Stimulated activated CD4-positive, alpha-beta T cell treated with anti-CD3 and anti-CD28 coated beads, TNF-alpha, amount 100 ng/mL, for 48 hours (primary cell): ENCODE measurements around the gene P3H2.
"Not testable (repeated sequence)": the region's sequence is repeated elsewhere in the genome, so short reads cannot be mapped to it uniquely, and the experiment has no call there.

Source experiments
- DNase-seq, 3 donors: peaks; one replicate each; pipeline ENCODE4 v3.0.0-alpha.2; 2020; ENCODE audit warnings: low read depth in 3 of 3

Gene P3H2

DNA sequence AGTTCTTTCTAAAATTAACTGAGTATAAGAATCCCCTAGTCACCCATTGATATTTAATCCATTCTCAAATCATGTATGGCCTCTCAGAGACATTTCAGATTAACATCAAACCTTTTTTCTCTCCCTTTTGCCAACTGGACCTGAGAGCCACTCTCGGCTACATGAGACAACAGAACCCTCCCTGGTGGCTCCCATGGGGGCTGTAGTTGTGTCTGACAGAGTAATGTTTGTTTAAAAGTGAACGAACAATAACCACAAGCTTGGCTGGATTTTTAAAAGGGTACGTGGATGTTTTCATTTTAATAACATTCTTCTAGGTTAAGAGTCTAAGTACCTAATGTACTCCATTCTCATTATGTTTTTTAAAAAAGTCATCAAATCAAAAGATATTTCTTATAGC lies 37.1 kb downstream of the P3H2 start:
- no peak for DNase-seq

DNA sequence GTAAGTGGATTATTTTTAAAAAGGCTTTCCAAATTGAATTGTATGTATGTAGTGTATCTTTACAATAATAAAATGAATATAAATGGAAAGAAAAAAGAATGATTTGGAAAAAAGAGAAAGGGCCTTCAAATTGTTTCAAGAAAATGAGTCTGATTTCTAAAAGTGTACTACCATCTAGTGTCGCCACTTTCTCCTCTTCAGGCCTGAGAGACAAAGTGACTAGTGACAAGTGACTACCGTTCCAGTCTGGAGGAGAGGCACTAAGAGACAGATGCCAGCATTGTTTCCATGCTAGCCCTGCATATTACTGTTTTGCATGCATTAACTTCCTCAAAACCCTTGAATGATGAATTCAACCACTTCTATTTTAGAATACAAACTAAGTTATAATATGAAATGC lies 39.3 kb downstream of the P3H2 start:
- DNase-seq, result no peak

DNA sequence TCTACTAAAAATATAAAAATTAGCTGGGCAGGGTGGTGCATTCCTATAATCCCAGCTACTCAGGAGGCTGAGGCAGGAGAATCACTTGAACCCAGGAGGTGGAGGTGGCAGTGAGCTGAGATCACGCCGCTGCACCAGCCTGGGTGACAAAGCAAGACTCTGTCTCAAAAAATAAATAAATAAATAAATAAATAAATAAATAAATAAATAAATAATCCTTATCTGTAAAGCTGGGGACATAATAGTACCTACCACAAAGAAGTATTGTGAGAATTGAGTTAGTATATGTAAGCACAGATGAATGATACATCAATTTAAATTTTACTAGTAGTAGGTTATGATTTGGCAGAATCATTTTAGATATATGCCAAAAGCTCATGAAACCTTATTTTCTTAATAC lies 41.5 kb downstream of the P3H2 start:
- not testable (repeated sequence) for DNase-seq

DNA sequence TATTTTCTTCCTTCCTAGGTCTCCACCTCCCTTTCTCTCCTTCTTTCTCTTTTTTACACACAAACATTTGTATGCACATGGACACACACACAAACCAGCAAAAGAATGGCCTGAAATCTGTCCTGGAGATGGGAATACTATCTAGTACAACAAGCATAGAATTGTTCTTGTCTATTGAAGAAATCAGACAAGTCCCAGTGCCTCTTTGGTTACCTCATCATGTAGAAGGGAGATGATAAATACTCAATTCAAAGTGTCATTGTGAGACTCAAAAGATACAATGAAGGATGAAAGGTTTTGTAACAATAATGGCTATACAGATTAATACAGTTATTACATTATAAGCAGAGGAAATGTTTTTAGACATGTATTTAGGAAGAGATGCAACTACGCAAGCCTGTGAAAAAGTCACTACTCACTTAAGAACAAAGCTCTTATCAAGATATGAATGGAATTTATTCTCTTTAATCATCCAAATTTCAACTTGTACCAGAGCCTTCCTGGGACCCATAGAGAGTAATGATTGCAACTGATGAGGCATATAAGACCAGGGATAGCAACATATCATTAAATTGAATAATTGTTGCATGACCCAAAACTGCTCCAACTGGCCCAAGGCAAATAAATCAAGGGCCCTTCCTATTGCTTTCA lies 43.2 kb downstream of the P3H2 start:
- DNase-seq, result no peak

DNA sequence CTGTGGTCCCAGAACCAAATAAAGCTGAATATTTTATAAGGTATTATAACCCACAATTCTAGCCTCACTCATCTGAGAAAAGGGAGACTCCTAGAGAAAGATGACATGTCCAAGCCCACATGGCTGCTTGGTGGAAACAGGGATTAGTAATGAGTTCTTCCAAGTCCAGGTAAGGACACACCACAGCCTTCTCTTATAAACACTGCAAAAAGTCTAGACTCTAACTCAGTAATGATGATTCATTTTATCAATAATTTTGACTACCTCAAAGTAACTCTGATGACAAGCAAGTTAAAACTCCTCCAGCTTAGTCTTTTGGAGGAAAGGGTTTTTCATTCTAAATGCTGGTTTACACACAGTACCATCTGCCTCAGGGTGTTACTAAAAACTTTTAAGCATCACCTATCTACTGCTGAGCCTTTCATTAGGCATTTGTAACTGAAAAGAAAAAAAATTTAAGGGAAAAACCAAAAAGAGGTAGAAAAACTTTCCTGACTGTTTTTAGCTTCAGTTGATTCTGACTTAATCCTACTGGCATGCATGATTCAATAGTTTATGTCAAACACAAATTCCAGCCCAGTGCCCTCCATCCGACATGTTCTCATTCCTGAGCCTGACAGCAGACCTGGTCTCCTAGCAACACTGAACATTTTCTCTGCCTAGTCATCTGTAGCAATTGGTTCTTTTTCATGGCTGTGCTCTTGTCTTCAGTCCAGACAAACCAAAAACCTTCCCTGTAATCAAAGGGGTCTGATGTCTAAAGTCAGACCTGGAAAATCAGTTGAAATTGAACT lies 43.9 kb downstream of the P3H2 start:
- DNase-seq, result no peak

DNA sequence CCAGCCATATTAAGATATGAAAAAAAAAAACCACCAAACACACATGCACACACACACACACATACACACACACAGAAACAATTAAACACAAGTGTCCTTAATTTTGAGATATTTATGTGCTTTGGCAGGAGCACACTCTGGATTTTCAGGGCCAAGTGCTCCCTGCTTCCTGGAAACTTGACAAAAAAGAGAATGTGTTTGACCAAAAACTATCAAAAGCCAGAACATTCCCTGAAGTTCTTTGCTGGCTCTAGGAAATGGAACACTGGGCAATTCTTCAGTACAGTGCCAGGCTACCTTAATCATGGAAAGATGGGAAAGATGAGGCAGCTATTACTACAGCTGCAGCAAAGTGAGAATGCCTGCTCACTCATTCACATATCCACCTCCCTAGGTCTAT lies 44.6 kb downstream of the P3H2 start:
- DNase-seq, result no peak

DNA sequence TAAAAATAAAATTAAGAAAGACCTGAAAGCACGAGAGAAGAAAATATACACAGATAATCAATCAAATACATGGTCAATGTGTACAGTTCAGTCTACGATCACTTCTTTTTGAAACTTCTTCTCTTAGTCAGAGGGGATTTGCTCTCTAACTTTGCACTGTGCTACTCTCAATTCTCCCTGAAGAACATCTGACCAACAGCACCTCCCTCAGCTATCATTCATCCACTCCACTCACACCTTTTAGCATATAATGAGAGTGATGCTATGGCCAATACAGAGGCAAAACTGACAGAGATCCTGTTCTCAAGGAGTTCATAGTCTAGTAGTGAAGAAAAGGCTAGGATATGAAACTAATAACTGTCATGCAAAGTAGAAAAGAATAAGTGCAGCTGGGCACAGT lies 45.9 kb downstream of the P3H2 start:
- no peak for DNase-seq

DNA sequence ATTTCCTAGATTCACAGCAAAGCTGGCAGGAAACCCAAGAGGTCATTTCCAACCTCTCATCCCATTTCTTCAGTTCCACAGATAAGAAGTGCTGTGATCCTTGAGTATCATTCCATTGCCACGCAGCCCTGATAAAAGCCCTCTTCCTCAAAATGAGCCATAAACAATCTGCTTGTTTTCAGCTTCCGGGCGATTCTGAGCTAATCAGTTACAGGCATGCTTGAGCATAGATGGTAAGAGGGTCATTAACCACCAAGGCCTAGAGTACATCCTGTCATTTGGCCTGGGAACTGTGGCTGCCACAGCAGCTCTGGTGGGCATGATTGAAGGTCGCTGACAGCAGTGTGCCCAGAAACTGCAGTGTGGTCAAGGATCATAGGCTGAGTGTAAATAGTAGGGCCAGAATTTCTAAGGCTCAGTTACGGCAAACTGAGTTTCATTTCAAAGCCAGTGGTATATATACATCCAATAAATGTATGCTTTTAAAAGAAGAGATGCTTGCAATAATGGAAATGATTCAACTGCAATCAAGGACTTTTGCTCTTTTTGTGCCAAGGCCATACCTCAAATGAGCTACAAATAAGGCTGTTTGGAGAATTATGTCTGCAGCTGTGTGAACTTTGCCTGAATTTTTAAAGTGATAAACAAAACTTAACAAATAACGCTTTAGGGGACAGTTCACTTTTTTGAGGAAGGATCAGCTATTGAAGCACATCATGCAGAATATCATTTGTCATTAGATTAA lies 47.3 kb downstream of the P3H2 start:
- DNase-seq, result no peak

DNA sequence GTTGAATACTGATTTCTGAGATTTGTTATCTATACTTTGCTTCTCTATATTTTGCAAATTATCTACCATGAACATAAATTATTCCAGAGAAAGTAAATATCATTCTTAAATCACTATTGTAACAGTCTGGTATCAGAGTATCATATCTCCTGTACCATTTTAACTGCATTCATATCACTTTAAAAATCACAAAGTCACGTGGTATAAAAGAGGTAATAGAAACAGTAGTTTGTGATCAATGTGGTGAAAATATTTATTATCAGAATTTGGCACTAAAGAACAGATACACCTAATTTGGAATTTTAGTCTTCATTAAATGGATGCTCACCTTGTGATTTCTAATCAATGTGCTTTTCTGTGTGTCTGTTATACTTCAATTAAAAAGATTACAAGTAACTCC lies 47.8 kb downstream of the P3H2 start:
- DNase-seq, result no peak

DNA sequence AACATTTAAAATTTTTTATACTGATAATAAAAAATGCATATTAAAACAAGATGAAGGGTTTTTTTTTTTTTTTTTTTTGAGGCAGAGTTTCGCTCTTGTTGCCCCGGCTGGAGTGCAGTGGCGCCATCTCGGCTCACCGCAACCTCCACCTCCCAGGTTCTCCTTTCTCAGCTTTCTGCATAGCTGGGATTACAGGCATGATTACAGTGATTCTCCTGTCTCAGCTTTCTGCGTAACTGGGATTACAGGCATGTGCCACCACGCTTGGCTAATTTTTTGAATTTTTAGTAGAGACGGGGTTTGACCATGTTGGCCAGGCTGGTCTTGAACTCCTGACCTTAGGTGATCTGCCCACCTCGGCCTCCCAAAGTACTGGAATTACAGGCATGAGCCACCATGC lies 48.8 kb downstream of the P3H2 start:
- not testable (repeated sequence) for DNase-seq

DNA sequence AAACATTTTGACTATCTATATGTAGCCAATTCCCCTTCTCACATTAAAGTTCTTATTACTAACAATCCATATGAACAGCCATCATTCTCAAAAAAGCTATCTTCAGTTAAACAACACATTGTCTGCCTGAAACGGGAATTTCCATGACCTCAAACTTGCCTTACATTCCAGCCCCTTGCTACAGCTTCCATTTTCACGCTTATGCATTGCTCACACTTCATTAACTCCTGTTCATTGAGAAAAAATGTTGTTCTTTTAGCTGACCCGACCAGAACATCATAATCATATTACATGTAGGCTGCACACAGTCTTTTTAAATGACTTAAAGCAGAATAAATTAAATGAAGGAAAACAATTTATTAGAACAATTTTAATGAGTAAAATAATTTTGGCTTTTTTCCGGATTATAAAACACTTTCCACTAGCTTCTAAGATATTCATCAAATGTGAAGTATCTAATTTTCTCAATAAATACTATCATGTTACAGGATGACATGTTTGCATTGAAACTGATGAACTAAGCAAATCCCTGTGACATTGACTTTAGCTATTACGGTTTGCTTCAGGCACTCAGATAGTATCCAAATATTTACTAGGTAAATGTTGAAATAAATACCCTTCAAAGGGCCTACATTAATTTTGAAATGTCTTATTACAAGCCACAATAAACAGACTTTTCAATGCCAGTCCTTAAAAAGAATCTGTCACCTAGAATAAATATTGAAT lies 49.9 kb downstream of the P3H2 start:
- no peak for DNase-seq

DNA sequence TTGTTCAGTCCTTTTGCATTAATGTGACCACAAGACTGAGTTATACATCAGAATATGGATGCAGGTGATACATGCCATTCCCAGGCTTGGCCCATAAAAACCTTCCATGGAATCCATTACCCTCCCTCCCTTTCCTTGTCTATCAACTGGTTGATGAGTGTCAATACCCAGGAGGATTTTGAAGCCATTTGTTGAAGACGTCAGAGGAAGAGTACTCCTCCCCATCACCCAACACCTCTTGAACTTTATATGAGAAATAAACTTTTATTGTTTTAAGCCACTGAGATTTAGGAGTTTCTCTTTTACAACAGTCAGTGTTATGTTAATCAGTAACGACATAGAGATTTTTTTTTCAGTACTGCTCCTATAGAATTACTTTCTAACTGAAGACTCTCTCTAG lies 55.5 kb downstream of the P3H2 start:
- DNase-seq, result no peak

DNA sequence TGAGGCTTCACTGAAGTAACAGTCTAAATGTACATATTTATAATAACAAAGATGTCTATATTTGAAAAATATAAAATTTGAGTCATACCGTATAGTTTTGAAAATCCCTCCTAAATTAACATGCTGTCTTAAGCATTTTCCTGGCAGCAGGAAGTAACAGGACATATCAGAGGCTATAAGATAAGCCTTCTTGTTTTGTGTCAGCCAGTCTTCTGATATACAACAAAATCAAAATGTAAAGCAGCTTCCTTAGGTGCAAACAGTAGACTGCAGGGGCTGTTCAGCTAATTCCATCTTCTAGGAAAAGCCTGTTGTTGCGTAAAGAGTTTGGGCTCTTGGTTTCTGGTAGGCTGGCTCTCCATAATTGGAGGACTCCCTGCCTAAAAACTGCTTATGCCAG lies 56.0 kb downstream of the P3H2 start:
- no peak for DNase-seq

DNA sequence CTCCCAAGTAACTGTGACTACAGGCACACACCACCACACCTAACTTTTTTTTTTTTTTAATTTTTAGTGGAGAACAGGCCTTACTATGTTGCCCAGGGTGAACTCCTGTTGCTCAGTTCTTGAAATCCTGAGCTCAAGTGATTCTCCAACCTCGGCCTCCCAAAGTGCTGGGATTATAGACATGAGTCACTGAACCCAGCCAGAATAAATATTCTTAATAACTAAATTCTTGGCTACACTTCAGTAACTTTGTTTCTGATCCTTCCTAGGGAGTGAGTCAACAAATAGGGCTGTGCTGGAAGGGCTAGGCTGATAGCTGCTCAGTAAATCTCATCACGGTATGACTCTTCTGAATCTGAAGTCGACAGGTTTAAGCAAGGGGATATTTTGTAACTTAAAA lies 56.6 kb downstream of the P3H2 start:
- DNase-seq, result no peak

DNA sequence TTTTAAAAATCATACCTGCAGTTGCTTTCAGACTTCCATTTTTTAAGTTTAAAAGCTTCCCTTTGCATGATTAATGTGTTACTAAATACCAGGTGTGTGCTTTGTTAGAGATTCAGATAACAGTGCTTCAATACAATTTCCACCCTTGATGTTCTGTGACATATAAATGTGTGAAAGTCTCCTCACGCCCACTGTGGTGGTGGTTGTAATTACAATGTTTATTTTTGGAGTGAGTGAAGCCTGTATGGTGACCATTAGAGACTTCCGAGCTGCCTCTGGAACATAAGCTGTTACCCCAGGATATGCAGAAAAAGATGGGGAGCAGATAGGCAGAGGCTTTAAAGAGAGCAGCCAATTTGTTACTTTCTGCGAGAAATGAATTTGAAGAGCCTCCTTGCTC lies 57.2 kb downstream of the P3H2 start:
- DNase-seq, result no peak

DNA sequence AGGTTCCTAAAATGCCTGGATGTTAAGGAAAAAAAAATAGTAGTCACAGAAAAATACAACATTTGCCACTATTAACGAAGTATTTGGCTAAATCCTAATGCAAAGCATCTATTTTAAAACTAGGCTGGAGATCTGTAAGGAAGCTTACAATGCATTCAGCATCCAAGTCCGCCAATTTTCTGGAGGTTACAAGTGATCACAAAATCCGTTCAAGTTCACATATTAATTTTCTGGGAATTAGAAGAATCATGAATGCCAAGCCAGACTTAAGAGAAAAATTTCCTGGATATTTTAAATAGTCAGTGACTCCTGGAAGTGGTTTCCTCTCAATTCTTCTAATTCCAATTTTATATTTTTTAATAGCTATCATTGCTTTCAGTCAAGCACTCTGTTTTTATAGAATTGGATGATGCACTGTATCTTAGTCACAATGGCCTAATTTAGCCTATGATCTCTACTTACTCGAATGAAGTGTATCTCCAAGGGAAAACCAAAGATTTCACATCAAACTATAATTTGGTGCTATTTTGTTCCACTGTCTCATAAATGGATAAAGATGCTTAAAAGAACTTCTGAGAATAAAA lies 60.4 kb downstream of the P3H2 start:
- DNase-seq, result no peak

DNA sequence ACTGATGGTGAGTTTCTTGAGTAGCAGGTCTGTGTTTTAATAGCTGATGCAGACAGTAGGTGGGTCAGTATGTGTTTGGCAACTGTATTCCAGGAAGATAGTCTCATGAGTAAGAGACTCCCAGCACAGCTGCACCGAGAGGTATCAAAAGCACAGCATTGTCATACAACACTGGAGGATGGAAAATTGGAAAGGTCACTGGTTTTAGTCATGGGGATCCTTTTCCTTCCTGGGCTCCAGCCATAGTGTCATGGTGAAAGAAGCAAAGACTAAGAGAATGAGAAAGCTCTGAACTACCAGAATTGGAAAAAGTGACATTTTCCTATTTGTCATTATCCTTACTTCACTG lies 61.5 kb downstream of the P3H2 start:
- no peak for DNase-seq

DNA sequence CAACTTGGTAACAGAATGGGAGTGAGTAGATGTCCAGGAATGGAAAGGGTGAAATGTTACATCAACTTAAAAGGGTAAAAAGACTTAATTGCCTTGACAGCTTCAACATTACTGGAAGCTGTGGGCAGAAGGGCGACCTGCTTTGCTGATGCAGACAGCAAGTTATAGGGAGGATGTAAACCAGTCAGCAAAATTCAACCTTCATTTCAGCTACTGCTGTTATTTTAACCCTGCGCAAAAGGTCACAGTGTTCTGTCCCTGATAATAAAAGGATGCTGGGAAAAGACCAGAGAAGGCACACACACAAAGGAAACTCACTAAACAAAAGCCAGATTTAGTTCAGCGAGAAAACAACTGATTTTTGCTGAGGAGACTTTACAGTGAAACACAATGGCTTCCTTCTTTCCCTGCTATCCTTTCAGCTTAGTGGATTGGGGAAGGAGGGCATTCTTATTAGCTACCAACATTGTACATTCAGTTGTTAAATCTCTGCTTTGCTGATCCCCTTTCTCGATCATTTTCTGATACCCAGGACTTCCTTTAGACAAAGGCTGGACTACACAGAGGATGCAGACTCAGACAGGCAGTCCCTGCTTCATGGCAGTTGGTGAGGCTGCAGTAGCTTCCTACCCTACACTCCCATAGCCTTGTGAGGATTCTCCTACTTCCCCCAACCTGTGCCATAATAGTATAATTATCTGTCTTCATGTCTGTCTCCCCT lies 62.0 kb downstream of the P3H2 start:
- no peak for DNase-seq

DNA sequence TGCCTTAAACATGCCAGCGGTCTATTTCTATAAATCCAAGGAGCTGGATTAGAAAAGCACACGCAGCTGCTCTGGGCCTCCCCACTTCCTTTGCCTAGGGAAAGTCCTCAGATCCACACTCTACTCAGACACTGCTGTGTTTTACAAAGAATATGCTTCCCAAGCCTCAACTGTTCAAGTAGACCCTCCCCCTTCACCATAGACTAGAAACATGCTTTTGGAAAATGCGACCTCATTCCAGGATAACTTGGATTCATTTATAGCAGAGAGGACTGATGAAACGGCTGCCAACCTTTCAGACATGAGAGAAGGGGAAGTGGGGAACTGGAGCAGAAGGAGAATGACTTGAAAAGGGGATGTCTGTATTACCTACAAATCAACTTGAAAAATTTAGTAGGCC lies 64.0 kb downstream of the P3H2 start:
- DNase-seq, result no peak

DNA sequence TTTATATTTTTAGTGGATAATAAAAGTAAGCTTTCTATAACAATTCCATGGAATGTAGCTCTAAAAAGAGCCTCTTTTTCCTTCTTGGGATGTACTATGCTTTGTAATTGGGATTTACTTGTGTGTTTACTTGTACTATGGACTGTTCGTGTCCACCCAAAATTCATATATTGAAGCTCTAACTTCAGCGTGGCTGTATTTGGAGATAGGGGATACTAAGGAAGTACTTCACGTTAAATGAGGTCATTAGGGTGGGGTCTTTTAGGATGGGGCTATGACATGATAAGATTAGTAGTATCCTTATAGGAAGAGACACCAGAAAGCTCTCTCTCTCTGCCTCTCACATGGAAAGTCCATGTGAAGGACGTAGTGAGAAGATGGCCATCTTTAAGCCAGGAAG lies 64.9 kb downstream of the P3H2 start:
- no peak for DNase-seq

DNA sequence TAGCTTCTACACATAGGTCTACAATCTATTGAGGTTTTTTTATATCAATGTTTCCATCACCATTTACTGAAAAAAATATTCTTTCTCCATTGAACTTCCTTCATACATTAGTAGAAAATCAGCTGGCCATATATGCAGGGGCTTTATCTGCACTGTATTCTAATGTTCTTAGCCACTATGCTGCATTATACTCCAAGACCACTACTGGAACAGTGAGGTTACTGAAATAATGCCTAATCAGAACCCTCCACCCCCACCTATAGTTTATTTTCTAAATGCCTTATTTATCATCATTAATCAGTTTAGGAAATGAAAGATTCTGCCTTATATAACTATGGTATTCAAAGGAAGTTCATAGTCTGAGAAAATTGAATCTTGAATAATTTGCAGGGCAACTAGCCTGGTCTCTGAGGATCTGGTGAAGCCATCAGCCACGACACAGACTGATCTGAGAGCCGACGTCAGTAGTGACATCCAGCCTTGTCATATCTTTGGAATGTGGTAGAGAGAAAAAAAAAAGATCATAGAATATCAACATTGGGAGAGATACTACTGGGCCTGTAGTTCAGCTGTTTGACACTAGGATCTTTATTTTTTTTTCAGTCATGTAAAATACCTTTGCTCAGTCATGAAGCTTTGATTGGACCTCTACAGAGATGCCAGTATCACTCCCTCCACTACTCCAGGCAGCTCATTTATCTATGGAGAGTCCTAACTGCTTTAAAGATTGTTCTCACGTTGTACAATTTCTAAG lies 66.6 kb downstream of the P3H2 start:
- DNase-seq, result no peak
